Trophoblast cell (in vitro differentiated cells and primary cell): Measurements from ENCODE around the gene RDH13.

Source experiments
- DNase-seq, 2 donors: peaks; one replicate each; pipeline ENCODE4 v3.0.0-alpha.2; 2016
- H2AFZ ChIP-seq: 2 replicates; pipeline ENCODE4 v1.6.1; 2013; ENCODE audit warnings: low read length, moderate library complexity, mild to moderate bottlenecking; ENCODE audit not compliant: insufficient read depth, poor library complexity
- H2AK5ac ChIP-seq: 2 replicates; pipeline ENCODE4 v1.6.1; 2013; ENCODE audit warnings: mild to moderate bottlenecking, low read length
- H2BK120ac ChIP-seq: 2 replicates; pipeline ENCODE4 v1.6.1; 2013; ENCODE audit warnings: low read length, mild to moderate bottlenecking, moderate library complexity; ENCODE audit not compliant: insufficient read depth, poor library complexity
- H2BK12ac ChIP-seq: 2 replicates; pipeline ENCODE4 v1.6.1; 2013; ENCODE audit warnings: mild to moderate bottlenecking, low read length, moderate library complexity
- H2BK5ac ChIP-seq: 2 replicates; pipeline ENCODE4 v1.6.1; 2013; ENCODE audit warnings: low read length, low read depth, moderate library complexity, mild to moderate bottlenecking; ENCODE audit not compliant: poor library complexity
- H3K14ac ChIP-seq: 2 replicates; pipeline ENCODE4 v1.6.1; 2013; ENCODE audit warnings: mild to moderate bottlenecking, low read length
- H3K18ac ChIP-seq: 2 replicates; pipeline ENCODE4 v1.6.1; 2013; ENCODE audit warnings: mild to moderate bottlenecking, low read length
- H3K23ac ChIP-seq: 2 replicates; pipeline ENCODE4 v1.6.1; 2013; ENCODE audit warnings: low read length
- H3K27ac ChIP-seq: 2 replicates; pipeline ENCODE4 v1.5.1; 2013; ENCODE audit warnings: low read depth, mild to moderate bottlenecking, inconsistent platforms, low read length, moderate library complexity
- H3K27me3 ChIP-seq: 2 replicates; pipeline ENCODE4 v1.6.1; 2013; ENCODE audit warnings: inconsistent platforms, mild to moderate bottlenecking, low read length, moderate library complexity; ENCODE audit not compliant: insufficient read depth
- H3K36me3 ChIP-seq, 2 experiments: 1 replicate in 1 of 2; 2 replicates in 1 of 2; pipeline ENCODE4 v1.6.1; 2013; ENCODE audit warnings: low read length in 2 of 2, mild to moderate bottlenecking in 2 of 2, moderate library complexity in 1 of 2; ENCODE audit not compliant: insufficient read depth in 2 of 2, control insufficient read depth in 1 of 2
- H3K4ac ChIP-seq: 2 replicates; pipeline ENCODE4 v1.6.1; 2013; ENCODE audit warnings: low read depth, mild to moderate bottlenecking, low read length, moderate library complexity
- H3K4me1 ChIP-seq, 2 experiments: 1 replicate in 1 of 2; 2 replicates in 1 of 2; pipeline ENCODE4 v1.6.1; 2013; ENCODE audit warnings: low read length in 2 of 2, mild to moderate bottlenecking in 2 of 2, moderate library complexity in 1 of 2; ENCODE audit not compliant: insufficient read depth in 2 of 2, control insufficient read depth in 1 of 2
- H3K4me2 ChIP-seq: 2 replicates; pipeline ENCODE4 v1.6.1; 2013; ENCODE audit warnings: inconsistent platforms, mild to moderate bottlenecking, low read length, moderate library complexity
- H3K4me3 ChIP-seq: 2 replicates; pipeline ENCODE4 v1.5.1; 2013; ENCODE audit warnings: mild to moderate bottlenecking, low read depth, low read length, inconsistent platforms
- H3K79me1 ChIP-seq: one replicate; pipeline ENCODE4 v1.6.1; 2013; ENCODE audit warnings: low read length
- H3K79me2 ChIP-seq: 2 replicates; pipeline ENCODE4 v1.6.1; 2013; ENCODE audit warnings: low read length, mild to moderate bottlenecking; ENCODE audit not compliant: control insufficient read depth, insufficient read depth, poor library complexity
- H3K9ac ChIP-seq: 2 replicates; pipeline ENCODE4 v1.6.1; 2013; ENCODE audit warnings: mild to moderate bottlenecking, low read length
- H3K9me3 ChIP-seq: 2 replicates; pipeline ENCODE4 v1.6.1; 2013; ENCODE audit warnings: low read depth, mild to moderate bottlenecking, control low read depth, inconsistent platforms, low read length; ENCODE audit not compliant: insufficient read depth
- H4K12ac ChIP-seq: 2 replicates; pipeline ENCODE4 v1.6.1; 2013; ENCODE audit warnings: low read depth, mild to moderate bottlenecking, low read length, moderate library complexity
- H4K8ac ChIP-seq: 2 replicates; pipeline ENCODE4 v1.6.1; 2013; ENCODE audit warnings: low read depth, mild to moderate bottlenecking, low read length, moderate library complexity
- H4K91ac ChIP-seq: one replicate; pipeline ENCODE4 v1.6.1; 2013; ENCODE audit warnings: low read depth, mild to moderate bottlenecking, low read length, moderate library complexity
- WGBS: extraction: QIAGEN DNeasy Blood & Tissue Kit; methylation state at CpG from one replicate; pipeline ENCODE4 v1.1.7; 2013; ENCODE audit warnings: missing lambda C conversion rate; ENCODE audit not compliant: insufficient read length, insufficient coverage; ENCODE audit errors: extremely low coverage; 5-methylcytosine and 5-hydroxymethylcytosine counted together

Gene RDH13

GRCh38 chr19:55046975-55047622 is 15.8 kb downstream of the RDH13 start:
- H3K4me1 ChIP-seq: no peaks in the 10 kb centered on the region
- H3K36me3 ChIP-seq: peaks cover 77 to 81% of the 10 kb centered on the region in 2 experiments
- H3K14ac ChIP-seq: no peak overlapping the region
- H4K12ac ChIP-seq: no peak overlapping the region
- H3K27ac ChIP-seq: no peak overlapping the region
- H3K4me3 ChIP-seq: no peak overlapping the region
- H3K23ac ChIP-seq: no peak overlapping the region
- no peak overlapping the region for H3K4me2 ChIP-seq
- no peak overlapping the region for H3K4ac ChIP-seq
- H3K18ac ChIP-seq: no peak overlapping the region
- no peak overlapping the region for H2AK5ac ChIP-seq
- H3K9me3 ChIP-seq: no peaks in the 10 kb centered on the region
- H2BK12ac ChIP-seq: no peak overlapping the region
- DNase-seq: no peak
- no peaks in the 10 kb centered on the region for H3K79me2 ChIP-seq
- no peaks in the 10 kb centered on the region for H3K27me3 ChIP-seq
- no peak overlapping the region for H4K91ac ChIP-seq
- no peak overlapping the region for H2BK120ac ChIP-seq
- no CpG with 5 or more reads among the region's 17 CpGs for WGBS
- no peak overlapping the region for H2AFZ ChIP-seq
- H3K79me1 ChIP-seq: peaks cover 2% of the 10 kb centered on the region
- no peak overlapping the region for H3K9ac ChIP-seq
- H4K8ac ChIP-seq: no peak overlapping the region
- H2BK5ac ChIP-seq: no peak overlapping the region

GRCh38 chr19:55044771-55045716 is 17.9 kb downstream of the RDH13 start:
- Histone ChIP-seq H3K27me3 (no peaks in the 10 kb centered on the region), H3K9ac (no peak overlapping the region), H3K18ac (no peak overlapping the region), H3K79me2 (no peaks in the 10 kb centered on the region), H2AK5ac (no peak overlapping the region), H3K4ac (no peak overlapping the region), H3K4me3 (no peak overlapping the region), H3K79me1 (no peaks in the 10 kb centered on the region), H4K91ac (no peak overlapping the region), H2BK120ac (no peak overlapping the region), H3K27ac (no peak overlapping the region), H3K4me2 (no peak overlapping the region), H3K23ac (no peak overlapping the region), H2BK5ac (no peak overlapping the region), H2BK12ac (no peak overlapping the region), H3K4me1 (no peaks in the 10 kb centered on the region), H4K12ac (no peak overlapping the region), H3K9me3 (peaks cover 2% of the 10 kb centered on the region), H3K14ac (no peak overlapping the region), H4K8ac (no peak overlapping the region), H2AFZ (no peak overlapping the region), H3K36me3 (peaks cover 67 to 75% of the 10 kb centered on the region in 2 experiments)
- no CpG with 5 or more reads among the region's 30 CpGs for WGBS
- no peak for DNase-seq

- Histone ChIP-seq H2BK12ac (no peak overlapping the region), H3K27me3 (no peaks in the 10 kb centered on the region), H2BK5ac (no peak overlapping the region), H4K8ac (no peak overlapping the region), H3K9me3 (peaks cover 2% of the 10 kb centered on the region), H3K9ac (no peak overlapping the region), H2BK120ac (no peak overlapping the region), H4K91ac (no peak overlapping the region), H3K4ac (no peak overlapping the region), H3K4me3 (no peak overlapping the region), H3K14ac (no peak overlapping the region), H3K79me2 (no peaks in the 10 kb centered on the region), H3K4me1 (no peaks in the 10 kb centered on the region), H3K4me2 (no peak overlapping the region), H2AFZ (no peak overlapping the region), H3K27ac (no peak overlapping the region), H2AK5ac (no peak overlapping the region), H4K12ac (no peak overlapping the region), H3K36me3 (peaks cover 62 to 71% of the 10 kb centered on the region in 2 experiments), H3K79me1 (no peaks in the 10 kb centered on the region), H3K23ac (no peak overlapping the region), H3K18ac (no peak overlapping the region)
- no CpG with 5 or more reads among the region's 5 CpGs for WGBS
- no peak for DNase-seq
Observed at GRCh38 chr19:55044286-55044685, 18.7 kb downstream of the RDH13 start.

- H4K12ac ChIP-seq: no peak overlapping the region
- no peak overlapping the region for H3K18ac ChIP-seq
- DNase-seq: no peak
- H3K9ac ChIP-seq: no peak overlapping the region
- no peak overlapping the region for H3K4ac ChIP-seq
- H3K9me3 ChIP-seq: peaks cover 2% of the 10 kb centered on the region
- H2AFZ ChIP-seq: no peak overlapping the region
- no peak overlapping the region for H4K91ac ChIP-seq
- no peaks in the 10 kb centered on the region for H3K79me2 ChIP-seq
- H3K27me3 ChIP-seq: no peaks in the 10 kb centered on the region
- no peaks in the 10 kb centered on the region for H3K79me1 ChIP-seq
- H3K27ac ChIP-seq: no peak overlapping the region
- peaks cover 46 to 55% of the 10 kb centered on the region in 2 experiments for H3K36me3 ChIP-seq
- no CpG with 5 or more reads among the region's 11 CpGs for WGBS
- H4K8ac ChIP-seq: no peak overlapping the region
- no peak overlapping the region for H3K14ac ChIP-seq
- H3K4me1 ChIP-seq: no peaks in the 10 kb centered on the region
- no peak overlapping the region for H2BK120ac ChIP-seq
- H3K23ac ChIP-seq: no peak overlapping the region
- H2BK12ac ChIP-seq: no peak overlapping the region
- H3K4me3 ChIP-seq: no peak overlapping the region
- no peak overlapping the region for H2BK5ac ChIP-seq
- H3K4me2 ChIP-seq: no peak overlapping the region
- no peak overlapping the region for H2AK5ac ChIP-seq
Observed at GRCh38 chr19:55042688-55043087, 20.3 kb downstream of the RDH13 start.
